Measurements from ENCODE around the gene SORT1.

- no peak for TF ChIP-seq POLR2AphosphoS5 (IDR thresholded peaks at IDR 0.05; ENCODE audit: borderline replicate concordance, low read depth, low read length)
- TF ChIP-seq EZH2 (IDR thresholded peaks at IDR 0.05), result no peak
- TF ChIP-seq FOXP2 (optimal IDR thresholded peaks at IDR 0.05; ENCODE audit: control extremely low read depth, extremely low read length, insufficient read depth), result no peak
Observed at GRCh38 chr1:109283748-109284600, 113.7 kb downstream of the SORT1 start.
